Lower lobe of right lung (tissue), 2 donors: ENCODE measurements around the gene TTI1. TPM values are rescaled to one million over a fixed set of nuclear protein-coding genes. Genes with fewer than 3 reads are reported as not detected.
A peak's percentile ranks its signal among the peaks of the same experiment; 100 is the strongest.

Experiments
- ATAC-seq, 2 donors: fragments of 200-7000 bp; cut with Tn5 transposase; one replicate each; pipeline ENCODE4 v1.9.1; 2020 to 2022; ENCODE audit warnings: mild to moderate bottlenecking in 2 of 2, moderate library complexity in 2 of 2
- DNase-seq: peaks from one replicate; pipeline ENCODE4 v3.0.0-alpha.2; 2020
- H3K27ac ChIP-seq: fragments of 200-600 bp; one replicate; pipeline ENCODE4 v1.8.0; 2022
- H3K27me3 ChIP-seq: fragments of 200-600 bp; one replicate; pipeline ENCODE4 v1.8.0; 2022; ENCODE audit warnings: low read depth
- H3K36me3 ChIP-seq: fragments of 200-600 bp; one replicate; pipeline ENCODE4 v1.8.0; 2022; ENCODE audit warnings: mild to moderate bottlenecking
- H3K4me1 ChIP-seq: fragments of 200-600 bp; one replicate; pipeline ENCODE4 v1.8.0; 2022
- H3K4me3 ChIP-seq: fragments of 200-600 bp; one replicate; pipeline ENCODE4 v1.8.0; 2022; ENCODE audit warnings: mild to moderate bottlenecking
- H3K9me3 ChIP-seq: fragments of 200-600 bp; one replicate; pipeline ENCODE4 v1.8.0; 2022
- CTCF ChIP-seq: fragments of 200-600 bp; IDR thresholded peaks from one replicate; pipeline ENCODE4 v1.8.0; 2022; ENCODE audit warnings: antibody characterized with exemption, mild to moderate bottlenecking
- intact Hi-C: fragments of 100-400 bp; cut with DNase I; formaldehyde crosslinking; loops from one replicate; pipeline ENCODE4 v1.11.0; 2022
- total RNA-seq: library from RNA; stranded (reverse); fragmentation: NEBNext Ultra II Directional; extraction: Animal tissue kit (Norgen Biotek cat#: 25700); gene quantifications from one replicate; pipeline ENCODE4 v1.2.1, GENCODE V29; 2021
- donor health status: DM: no; HTN: yes; CAD: no; lungs with severe emphysema.

Gene TTI1
- total RNA-seq, 1 donor from 2014 or later: 16.7 TPM

GRCh38 chr20:38076548-38076947, 43.3 kb upstream of the TTI1 start:
- DNase-seq: no peak
- H3K27me3 ChIP-seq: no peaks in the 10 kb centered on the region

GRCh38 chr20:38075161-38075998, 42.1 kb upstream of the TTI1 start:
- peaks cover 46% of the 10 kb centered on the region for H3K36me3 ChIP-seq
- no peak for DNase-seq
- TF ChIP-seq CTCF: no peak
- no peaks in the 10 kb centered on the region for H3K27me3 ChIP-seq
- H3K9me3 ChIP-seq: no peaks in the 10 kb centered on the region
- ATAC-seq: no peak
- peaks cover 46% of the 10 kb centered on the region for H3K4me1 ChIP-seq
- intact Hi-C loops: loop anchor here (10.0 kb wide), 1 partner anchor 89 kb away; the partner anchor contains the start of gene TGM2
- H3K4me3 ChIP-seq: no peak overlapping the region
- H3K27ac ChIP-seq: peak overlapping the region; percentile 37

More at GRCh38 chr20:38076548-38076947, 43.3 kb upstream of the TTI1 start:
- ATAC-seq: no peak
- Histone ChIP-seq H3K4me1 (peaks cover 47% of the 10 kb centered on the region), H3K36me3 (peaks cover 34% of the 10 kb centered on the region), H3K9me3 (no peaks in the 10 kb centered on the region), H3K4me3 (no peak overlapping the region), H3K27ac (no peak overlapping the region)
- intact Hi-C loops: loop anchor here (10.0 kb wide), 1 partner anchor 88 kb away; the partner anchor contains the start of gene TGM2
- TF ChIP-seq CTCF: no peak

DNA sequence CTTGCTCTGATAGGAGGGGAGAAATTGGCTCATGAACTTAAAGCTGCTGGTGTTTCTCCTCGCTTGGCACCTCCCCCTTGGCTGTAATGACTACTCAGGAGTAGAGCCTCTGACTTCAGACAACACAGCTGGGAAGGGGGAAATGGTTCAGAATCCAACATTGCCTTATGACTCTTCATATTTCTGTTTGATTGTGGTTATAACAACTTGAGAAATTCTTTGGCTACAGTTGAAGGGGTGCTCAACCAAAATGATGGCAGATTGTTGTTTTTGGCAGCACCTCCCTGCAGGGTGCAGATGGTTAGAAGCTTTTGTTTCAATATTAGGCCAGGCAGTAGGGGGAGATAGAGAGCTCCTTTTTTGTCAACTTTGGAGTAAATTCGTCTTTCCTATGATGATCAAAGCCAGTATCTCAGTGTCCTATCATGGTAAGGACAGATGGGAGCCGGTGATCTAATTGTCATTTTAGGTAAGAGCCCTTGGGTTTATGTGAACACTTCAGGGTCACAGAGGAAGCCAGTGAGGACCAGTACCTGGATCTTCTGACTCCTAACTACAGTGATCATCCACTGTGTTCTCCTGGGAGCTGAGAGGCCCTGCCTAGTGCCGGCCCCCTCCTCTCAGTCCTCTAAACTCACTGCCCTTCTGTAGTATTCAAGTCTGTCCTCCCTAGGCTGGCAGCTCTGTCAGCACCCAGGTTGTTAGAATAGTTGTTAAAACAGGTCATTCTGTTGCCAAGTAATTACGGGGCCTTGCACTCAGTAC, 40.2 kb upstream of the TTI1 start:
- H3K36me3 ChIP-seq: peaks cover 58% of the 10 kb centered on the region
- H3K9me3 ChIP-seq: no peaks in the 10 kb centered on the region
- peak; percentile 91 to 93 for ATAC-seq
- no peak for DNase-seq
- intact Hi-C loops: loop anchor here (10.0 kb wide), 1 partner anchor 91 kb away; the partner anchor contains the start of gene TGM2
- H3K27ac ChIP-seq: peak overlapping the region; percentile 73
- peak; percentile 73 for TF ChIP-seq CTCF
- H3K4me1 ChIP-seq: peaks cover 46% of the 10 kb centered on the region
- H3K27me3 ChIP-seq: no peaks in the 10 kb centered on the region
- H3K4me3 ChIP-seq: no peak overlapping the region

- intact Hi-C loops: loop anchor here (10.0 kb wide), 1 partner anchor 92 kb away; the partner anchor contains the start of gene TGM2
- Histone ChIP-seq H3K27me3 (no peaks in the 10 kb centered on the region), H3K4me1 (peaks cover 46% of the 10 kb centered on the region), H3K4me3 (no peak overlapping the region), H3K9me3 (no peaks in the 10 kb centered on the region), H3K27ac (no peak overlapping the region), H3K36me3 (peaks cover 58% of the 10 kb centered on the region)
- DNase-seq: no peak
- peak in 1 of 2 donors; percentile 13 for ATAC-seq
- no peak for TF ChIP-seq CTCF
Observed at GRCh38 chr20:38072898-38073297, 39.6 kb upstream of the TTI1 start.

- Histone ChIP-seq H3K27ac (no peak overlapping the region), H3K4me3 (no peak overlapping the region), H3K27me3 (no peaks in the 10 kb centered on the region), H3K9me3 (no peaks in the 10 kb centered on the region), H3K4me1 (peaks cover 8% of the 10 kb centered on the region), H3K36me3 (peaks cover 98% of the 10 kb centered on the region)
- ATAC-seq (peak in 1 of 2 donors; percentile 13), DNase-seq (no peak)
- no peak for TF ChIP-seq CTCF
- intact Hi-C loops: no loop called here
Observed at GRCh38 chr20:38067717-38068365, 34.6 kb upstream of the TTI1 start.
